ENCODE data around the gene MCEMP1.

DNA sequence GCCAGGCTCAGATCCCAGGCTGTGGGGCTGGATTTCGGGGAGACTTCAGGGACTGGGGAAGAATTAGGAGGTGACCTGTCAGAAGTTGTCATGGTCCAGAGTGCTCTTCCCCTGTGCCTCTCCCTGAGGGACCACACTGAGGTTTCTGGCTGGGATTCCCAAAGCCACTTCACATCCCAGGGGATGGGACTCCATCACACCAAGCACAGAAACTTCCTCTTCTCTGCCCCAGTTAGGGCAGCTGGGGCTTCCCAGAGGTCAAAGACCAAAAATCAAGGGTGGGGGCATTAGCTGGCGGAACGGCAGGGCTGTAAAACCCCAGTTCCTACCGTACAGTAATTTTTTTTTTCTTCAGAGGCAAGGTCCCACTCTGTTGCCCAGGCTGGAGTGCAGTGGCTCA lies 17.6 kb downstream of the MCEMP1 start:
- TF ChIP-seq, protein P1, sequence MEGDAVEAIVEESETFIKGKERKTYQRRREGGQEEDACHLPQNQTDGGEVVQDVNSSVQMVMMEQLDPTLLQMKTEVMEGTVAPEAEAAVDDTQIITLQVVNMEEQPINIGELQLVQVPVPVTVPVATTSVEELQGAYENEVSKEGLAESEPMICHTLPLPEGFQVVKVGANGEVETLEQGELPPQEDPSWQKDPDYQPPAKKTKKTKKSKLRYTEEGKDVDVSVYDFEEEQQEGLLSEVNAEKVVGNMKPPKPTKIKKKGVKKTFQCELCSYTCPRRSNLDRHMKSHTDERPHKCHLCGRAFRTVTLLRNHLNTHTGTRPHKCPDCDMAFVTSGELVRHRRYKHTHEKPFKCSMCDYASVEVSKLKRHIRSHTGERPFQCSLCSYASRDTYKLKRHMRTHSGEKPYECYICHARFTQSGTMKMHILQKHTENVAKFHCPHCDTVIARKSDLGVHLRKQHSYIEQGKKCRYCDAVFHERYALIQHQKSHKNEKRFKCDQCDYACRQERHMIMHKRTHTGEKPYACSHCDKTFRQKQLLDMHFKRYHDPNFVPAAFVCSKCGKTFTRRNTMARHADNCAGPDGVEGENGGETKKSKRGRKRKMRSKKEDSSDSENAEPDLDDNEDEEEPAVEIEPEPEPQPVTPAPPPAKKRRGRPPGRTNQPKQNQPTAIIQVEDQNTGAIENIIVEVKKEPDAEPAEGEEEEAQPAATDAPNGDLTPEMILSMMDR (conservative IDR thresholded peaks at IDR 0.05; ENCODE audit: low read length) = no peak
- no peak for TF ChIP-seq EZH2phosphoT487 (IDR thresholded peaks at IDR 0.05; ENCODE audit: borderline replicate concordance, low read depth, low read length)
